C4-2B (cell line): ENCODE measurements around the gene TUBGCP2.

ENCODE experiments used
- CTCF ChIP-seq: fragments of 450-650 bp; conservative IDR thresholded peaks from 2 replicates; pipeline ENCODE4 v1.5.1; 2017; ENCODE audit warnings: mild to moderate bottlenecking
- ZFX ChIP-seq: fragments of 450-650 bp; IDR thresholded peaks from 2 replicates; pipeline ENCODE4 v1.6.1; 2017

- TF ChIP-seq CTCF = no peak
- TF ChIP-seq ZFX = no peak
Measured at GRCh38 chr10:133272964-133273420, 35.7 kb downstream of the TUBGCP2 start.
